GM23338 (cell line): ENCODE data around the gene EYS. TPM values are rescaled to one million over a fixed set of nuclear protein-coding genes. Genes with fewer than 3 reads are reported as not detected.

Experiments used
- ATAC-seq: fragments of 200-7000 bp; cut with Tn5 transposase; 3 replicates; pipeline ENCODE4 v1.9.1; 2020
- DNase-seq: peaks from one replicate; pipeline ENCODE4 v3.0.0-alpha.2; 2015; ENCODE audit warnings: low spot score
- H2AFZ ChIP-seq: fragments of 200-600 bp; sonication (generic); 2 replicates; pipeline ENCODE4 v1.8.0; 2016; ENCODE audit warnings: antibody characterized with exemption, mild to moderate bottlenecking, moderate library complexity
- H3F3A ChIP-seq: fragments of 200-600 bp; sonication (generic); replicated peaks from 2 replicates; pipeline ENCODE4 v1.8.0; 2017; ENCODE audit warnings: antibody characterized with exemption, mixed run types, low read depth
- H3K27ac ChIP-seq: fragments of 200-600 bp; sonication (generic); 2 replicates; pipeline ENCODE4 v1.6.1; 2016; ENCODE audit warnings: low read depth
- H3K27me3 ChIP-seq: fragments of 200-600 bp; sonication (generic); 2 replicates; pipeline ENCODE4 v1.8.0; 2016; ENCODE audit warnings: mild to moderate bottlenecking, mixed run types, moderate library complexity; ENCODE audit not compliant: insufficient read depth
- H3K36me3 ChIP-seq: fragments of 200-600 bp; sonication (generic); 2 replicates; pipeline ENCODE4 v1.8.0; 2016; ENCODE audit warnings: mild to moderate bottlenecking; ENCODE audit not compliant: insufficient read depth
- H3K4me1 ChIP-seq: fragments of 200-600 bp; sonication (generic); 2 replicates; pipeline ENCODE4 v1.8.0; 2016; ENCODE audit warnings: mild to moderate bottlenecking, moderate library complexity; ENCODE audit not compliant: insufficient read depth
- H3K4me2 ChIP-seq: fragments of 200-600 bp; sonication (generic); 2 replicates; pipeline ENCODE4 v1.7.1; 2017; ENCODE audit warnings: mixed run types
- H3K4me3 ChIP-seq: fragments of 200-600 bp; sonication (generic); 2 replicates; pipeline ENCODE4 v1.6.1; 2016; ENCODE audit warnings: mixed run types
- H3K79me2 ChIP-seq: fragments of 200-600 bp; sonication (generic); replicated peaks from 2 replicates; pipeline ENCODE4 v1.8.0; 2017; ENCODE audit warnings: mild to moderate bottlenecking; ENCODE audit not compliant: insufficient read depth
- H3K9me2 ChIP-seq: fragments of 200-600 bp; sonication (generic); 2 replicates; pipeline ENCODE4 v1.8.0; 2017; ENCODE audit not compliant: insufficient read depth
- H4K20me1 ChIP-seq: fragments of 200-600 bp; sonication (generic); replicated peaks from 2 replicates; pipeline ENCODE4 v1.8.0; 2017; ENCODE audit warnings: mild to moderate bottlenecking; ENCODE audit not compliant: insufficient read depth
- H3K27ac Mint-ChIP-seq: 2 replicates; pipeline ENCODE4 v1.8.0; 2020; ENCODE audit warnings: inconsistent platforms, mild to moderate bottlenecking, moderate library complexity, mixed read lengths
- H3K27me3 Mint-ChIP-seq: 3 replicates; pipeline ENCODE4 v1.8.0; 2022; ENCODE audit warnings: low read depth, mild to moderate bottlenecking, moderate library complexity, mixed read lengths, inconsistent platforms; ENCODE audit not compliant: insufficient read depth, poor library complexity
- H3K36me3 Mint-ChIP-seq: 3 replicates; pipeline ENCODE4 v1.8.0; 2021; ENCODE audit warnings: low read depth, mild to moderate bottlenecking, inconsistent platforms, moderate library complexity, mixed read lengths
- H3K4me1 Mint-ChIP-seq: 3 replicates; pipeline ENCODE4 v1.8.0; 2020; ENCODE audit warnings: mild to moderate bottlenecking, inconsistent platforms, mixed read lengths
- H3K4me3 Mint-ChIP-seq: 3 replicates; pipeline ENCODE4 v1.8.0; 2021; ENCODE audit warnings: moderate library complexity, mild to moderate bottlenecking, inconsistent platforms, mixed read lengths
- H3K9me3 Mint-ChIP-seq: 3 replicates; pipeline ENCODE4 v1.8.0; 2020; ENCODE audit warnings: moderate library complexity, mild to moderate bottlenecking, inconsistent platforms, mixed read lengths
- CREB1 ChIP-seq: fragments of 250-450 bp; sonication (Bioruptor Pico); IDR thresholded peaks from 2 replicates; pipeline ENCODE4 v1.5.0; 2020; ENCODE audit warnings: low read depth, mild to moderate bottlenecking, moderate library complexity
- ETS1 ChIP-seq: IDR thresholded peaks from 2 replicates; pipeline ENCODE4 v1.6.1; 2016; ENCODE audit warnings: antibody characterized with exemption
- EZH2 ChIP-seq: fragments of 200-600 bp; sonication (generic); IDR thresholded peaks from one replicate; pipeline ENCODE4 v1.8.0; 2017; ENCODE audit warnings: antibody characterized with exemption, mild to moderate bottlenecking, low read depth; ENCODE audit not compliant: unreplicated experiment
- EZH2phosphoT487 ChIP-seq: fragments of 200-600 bp; sonication (generic); IDR thresholded peaks from one replicate; pipeline ENCODE4 v1.8.1; 2018; ENCODE audit warnings: antibody characterized with exemption; ENCODE audit not compliant: unreplicated experiment
- JUNB ChIP-seq: IDR thresholded peaks from one replicate; pipeline ENCODE4 v1.6.1; 2016; ENCODE audit warnings: antibody characterized with exemption; ENCODE audit not compliant: unreplicated experiment
- NANOG ChIP-seq: IDR thresholded peaks from 2 replicates; pipeline ENCODE4 v1.6.1; 2016; ENCODE audit warnings: antibody characterized with exemption, borderline replicate concordance
- POLR2AphosphoS5 ChIP-seq: IDR thresholded peaks from 2 replicates; pipeline ENCODE4 v1.6.1; 2016; ENCODE audit warnings: antibody characterized with exemption, low read depth
- STAT1 ChIP-seq: IDR thresholded peaks from one replicate; pipeline ENCODE4 v1.6.1; 2016; ENCODE audit warnings: antibody characterized with exemption; ENCODE audit not compliant: unreplicated experiment
- ZNF114 ChIP-seq: fragments of 250-450 bp; sonication (Bioruptor Pico); IDR thresholded peaks from 2 replicates; pipeline ENCODE4 v1.5.0; 2020; ENCODE audit warnings: mild to moderate bottlenecking, moderate library complexity
- ZNF331 ChIP-seq: fragments of 250-450 bp; sonication (Bioruptor Pico); IDR thresholded peaks from 2 replicates; pipeline ENCODE4 v1.5.0; 2020; ENCODE audit warnings: low read depth, mild to moderate bottlenecking, moderate library complexity
- polyA plus RNA-seq: library from polyadenylated mRNA; unstranded; fragments of >200 nt; fragmentation: Nextera tagmentation; extraction: Ambion mirVana; gene quantifications from 2 replicates; pipeline ENCODE4 v1.2.1, GENCODE V29; 2016
- total RNA-seq: library from RNA; depleted of rRNA; stranded (reverse); fragments of >200 nt; shearing (Covaris generic); gene quantifications from 2 replicates; pipeline ENCODE4 v1.2.3, GENCODE V29; 2014
- TF ChIP-seq, protein P1 (sequence below): fragments of 250-450 bp; sonication (Bioruptor Pico); IDR thresholded peaks from 2 replicates; pipeline ENCODE4 v1.5.0; 2020; ENCODE audit warnings: mild to moderate bottlenecking, moderate library complexity
- TF ChIP-seq, protein P2 (sequence below), 2 experiments: fragments of 200-600 bp in 1 of 2; sonication (generic) in 1 of 2; conservative IDR thresholded peaks; 2 replicates each; pipeline versions ENCODE4 v1.5.1 to v1.6.1; 2016 to 2017; ENCODE audit warnings: antibody characterized with exemption in 2 of 2, low read depth in 2 of 2, mild to moderate bottlenecking in 2 of 2, moderate library complexity in 1 of 2

Gene EYS
- total and polyA plus RNA-seq, 2 experiments from 2014 or later, result 0.38 to 0.52 TPM

DNA sequence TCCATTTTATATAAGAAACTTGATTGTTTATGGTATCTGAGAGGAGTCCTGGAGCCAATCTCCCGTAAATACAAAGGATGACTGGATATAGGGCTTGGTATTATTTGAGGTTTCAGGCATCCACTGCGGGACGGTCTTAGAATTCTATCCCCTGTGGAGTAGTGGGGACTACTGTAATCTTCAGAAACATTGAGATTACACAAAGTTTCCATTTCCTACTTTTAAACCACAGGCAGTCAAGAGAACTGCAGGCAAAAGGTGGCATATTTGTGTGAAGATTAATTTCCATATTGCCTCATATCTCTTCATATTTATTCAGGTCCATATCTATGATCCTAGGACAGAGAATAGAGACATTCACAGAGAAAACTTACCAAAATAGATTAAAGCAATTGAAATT lies 1485.2 kb downstream of the EYS start:
- H3K4me1 Mint-ChIP-seq, result no peaks in the 10 kb centered on the region
- Histone ChIP-seq H2AFZ (no peak overlapping the region), H3K4me1 (no peaks in the 10 kb centered on the region), H4K20me1 (no peaks in the 10 kb centered on the region), H3F3A (no peaks in the 10 kb centered on the region), H3K9me2 (no peaks in the 10 kb centered on the region; the same call in 1 of the 2 replicates), H3K4me2 (no peak overlapping the region), H3K79me2 (no peaks in the 10 kb centered on the region), H3K27ac (no peak overlapping the region), H3K27me3 (no peaks in the 10 kb centered on the region), H3K4me3 (no peak overlapping the region), H3K36me3 (no peaks in the 10 kb centered on the region)
- TF ChIP-seq CREB1 (CRISPR knock-in tag), result no peak
- TF ChIP-seq STAT1, result no peak
- TF ChIP-seq NANOG, result no peak
- TF ChIP-seq EZH2phosphoT487, result no peak
- no peak overlapping the region for H3K27ac Mint-ChIP-seq
- H3K27me3 Mint-ChIP-seq, result no peaks in the 10 kb centered on the region
- peaks cover 2% of the 10 kb centered on the region for H3K9me3 Mint-ChIP-seq
- no peak for DNase-seq
- no peaks in the 10 kb centered on the region for H3K36me3 Mint-ChIP-seq
- no peak for ATAC-seq
- H3K4me3 Mint-ChIP-seq, result no peak overlapping the region

GRCh38 chr6:64220801-64221200 lies 1486.2 kb downstream of the EYS start:
- H3K4me3 ChIP-seq, result no peak overlapping the region
- Mint-ChIP-seq H3K27me3 (no peaks in the 10 kb centered on the region), H3K27ac (no peak overlapping the region), H3K4me3 (no peak overlapping the region), H3K9me3 (peaks cover 2% of the 10 kb centered on the region), H3K36me3 (no peaks in the 10 kb centered on the region), H3K4me1 (no peaks in the 10 kb centered on the region)
- no peaks in the 10 kb centered on the region; the same call in 1 of the 2 replicates for H3K9me2 ChIP-seq
- H3K27ac ChIP-seq, result no peak overlapping the region
- no peaks in the 10 kb centered on the region for H3F3A ChIP-seq
- H3K4me2 ChIP-seq, result no peak overlapping the region
- no peak overlapping the region for H2AFZ ChIP-seq
- no peak for DNase-seq
- H3K79me2 ChIP-seq, result no peaks in the 10 kb centered on the region
- no peaks in the 10 kb centered on the region for H3K4me1 ChIP-seq
- ATAC-seq, result no peak
- H3K27me3 ChIP-seq, result no peaks in the 10 kb centered on the region
- H3K36me3 ChIP-seq, result no peaks in the 10 kb centered on the region
- H4K20me1 ChIP-seq, result no peaks in the 10 kb centered on the region
- TF ChIP-seq CREB1 (CRISPR knock-in tag) (no peak), NANOG (no peak), EZH2 (no peak), ETS1 (no peak), ZNF331 (no peak), JUNB (no peak), EZH2phosphoT487 (no peak), ZNF114 (CRISPR knock-in tag) (no peak), STAT1 (no peak), POLR2AphosphoS5 (no peak)
- TF ChIP-seq, protein P1, sequence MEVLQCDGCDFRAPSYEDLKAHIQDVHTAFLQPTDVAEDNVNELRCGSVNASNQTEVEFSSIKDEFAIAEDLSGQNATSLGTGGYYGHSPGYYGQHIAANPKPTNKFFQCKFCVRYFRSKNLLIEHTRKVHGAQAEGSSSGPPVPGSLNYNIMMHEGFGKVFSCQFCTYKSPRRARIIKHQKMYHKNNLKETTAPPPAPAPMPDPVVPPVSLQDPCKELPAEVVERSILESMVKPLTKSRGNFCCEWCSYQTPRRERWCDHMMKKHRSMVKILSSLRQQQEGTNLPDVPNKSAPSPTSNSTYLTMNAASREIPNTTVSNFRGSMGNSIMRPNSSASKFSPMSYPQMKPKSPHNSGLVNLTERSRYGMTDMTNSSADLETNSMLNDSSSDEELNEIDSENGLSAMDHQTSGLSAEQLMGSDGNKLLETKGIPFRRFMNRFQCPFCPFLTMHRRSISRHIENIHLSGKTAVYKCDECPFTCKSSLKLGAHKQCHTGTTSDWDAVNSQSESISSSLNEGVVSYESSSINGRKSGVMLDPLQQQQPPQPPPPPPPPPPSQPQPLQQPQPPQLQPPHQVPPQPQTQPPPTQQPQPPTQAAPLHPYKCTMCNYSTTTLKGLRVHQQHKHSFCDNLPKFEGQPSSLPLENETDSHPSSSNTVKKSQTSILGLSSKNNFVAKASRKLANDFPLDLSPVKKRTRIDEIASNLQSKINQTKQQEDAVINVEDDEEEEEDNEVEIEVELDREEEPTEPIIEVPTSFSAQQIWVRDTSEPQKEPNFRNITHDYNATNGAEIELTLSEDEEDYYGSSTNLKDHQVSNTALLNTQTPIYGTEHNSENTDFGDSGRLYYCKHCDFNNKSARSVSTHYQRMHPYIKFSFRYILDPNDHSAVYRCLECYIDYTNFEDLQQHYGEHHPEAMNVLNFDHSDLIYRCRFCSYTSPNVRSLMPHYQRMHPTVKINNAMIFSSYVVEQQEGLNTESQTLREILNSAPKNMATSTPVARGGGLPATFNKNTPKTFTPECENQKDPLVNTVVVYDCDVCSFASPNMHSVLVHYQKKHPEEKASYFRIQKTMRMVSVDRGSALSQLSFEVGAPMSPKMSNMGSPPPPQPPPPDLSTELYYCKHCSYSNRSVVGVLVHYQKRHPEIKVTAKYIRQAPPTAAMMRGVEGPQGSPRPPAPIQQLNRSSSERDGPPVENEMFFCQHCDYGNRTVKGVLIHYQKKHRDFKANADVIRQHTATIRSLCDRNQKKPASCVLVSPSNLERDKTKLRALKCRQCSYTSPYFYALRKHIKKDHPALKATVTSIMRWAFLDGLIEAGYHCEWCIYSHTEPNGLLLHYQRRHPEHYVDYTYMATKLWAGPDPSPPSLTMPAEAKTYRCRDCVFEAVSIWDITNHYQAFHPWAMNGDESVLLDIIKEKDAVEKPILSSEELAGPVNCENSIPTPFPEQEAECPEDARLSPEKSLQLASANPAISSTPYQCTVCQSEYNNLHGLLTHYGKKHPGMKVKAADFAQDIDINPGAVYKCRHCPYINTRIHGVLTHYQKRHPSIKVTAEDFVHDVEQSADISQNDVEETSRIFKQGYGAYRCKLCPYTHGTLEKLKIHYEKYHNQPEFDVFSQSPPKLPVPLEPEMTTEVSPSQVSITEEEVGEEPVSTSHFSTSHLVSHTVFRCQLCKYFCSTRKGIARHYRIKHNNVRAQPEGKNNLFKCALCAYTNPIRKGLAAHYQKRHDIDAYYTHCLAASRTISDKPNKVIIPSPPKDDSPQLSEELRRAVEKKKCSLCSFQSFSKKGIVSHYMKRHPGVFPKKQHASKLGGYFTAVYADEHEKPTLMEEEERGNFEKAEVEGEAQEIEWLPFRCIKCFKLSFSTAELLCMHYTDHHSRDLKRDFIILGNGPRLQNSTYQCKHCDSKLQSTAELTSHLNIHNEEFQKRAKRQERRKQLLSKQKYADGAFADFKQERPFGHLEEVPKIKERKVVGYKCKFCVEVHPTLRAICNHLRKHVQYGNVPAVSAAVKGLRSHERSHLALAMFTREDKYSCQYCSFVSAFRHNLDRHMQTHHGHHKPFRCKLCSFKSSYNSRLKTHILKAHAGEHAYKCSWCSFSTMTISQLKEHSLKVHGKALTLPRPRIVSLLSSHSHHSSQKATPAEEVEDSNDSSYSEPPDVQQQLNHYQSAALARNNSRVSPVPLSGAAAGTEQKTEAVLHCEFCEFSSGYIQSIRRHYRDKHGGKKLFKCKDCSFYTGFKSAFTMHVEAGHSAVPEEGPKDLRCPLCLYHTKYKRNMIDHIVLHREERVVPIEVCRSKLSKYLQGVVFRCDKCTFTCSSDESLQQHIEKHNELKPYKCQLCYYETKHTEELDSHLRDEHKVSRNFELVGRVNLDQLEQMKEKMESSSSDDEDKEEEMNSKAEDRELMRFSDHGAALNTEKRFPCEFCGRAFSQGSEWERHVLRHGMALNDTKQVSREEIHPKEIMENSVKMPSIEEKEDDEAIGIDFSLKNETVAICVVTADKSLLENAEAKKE, result no peak
- TF ChIP-seq, protein P2, sequence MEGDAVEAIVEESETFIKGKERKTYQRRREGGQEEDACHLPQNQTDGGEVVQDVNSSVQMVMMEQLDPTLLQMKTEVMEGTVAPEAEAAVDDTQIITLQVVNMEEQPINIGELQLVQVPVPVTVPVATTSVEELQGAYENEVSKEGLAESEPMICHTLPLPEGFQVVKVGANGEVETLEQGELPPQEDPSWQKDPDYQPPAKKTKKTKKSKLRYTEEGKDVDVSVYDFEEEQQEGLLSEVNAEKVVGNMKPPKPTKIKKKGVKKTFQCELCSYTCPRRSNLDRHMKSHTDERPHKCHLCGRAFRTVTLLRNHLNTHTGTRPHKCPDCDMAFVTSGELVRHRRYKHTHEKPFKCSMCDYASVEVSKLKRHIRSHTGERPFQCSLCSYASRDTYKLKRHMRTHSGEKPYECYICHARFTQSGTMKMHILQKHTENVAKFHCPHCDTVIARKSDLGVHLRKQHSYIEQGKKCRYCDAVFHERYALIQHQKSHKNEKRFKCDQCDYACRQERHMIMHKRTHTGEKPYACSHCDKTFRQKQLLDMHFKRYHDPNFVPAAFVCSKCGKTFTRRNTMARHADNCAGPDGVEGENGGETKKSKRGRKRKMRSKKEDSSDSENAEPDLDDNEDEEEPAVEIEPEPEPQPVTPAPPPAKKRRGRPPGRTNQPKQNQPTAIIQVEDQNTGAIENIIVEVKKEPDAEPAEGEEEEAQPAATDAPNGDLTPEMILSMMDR (conservative IDR thresholded peaks at IDR 0.05; ENCODE audit: low read depth in 2 of 2), result no peak
